RWPE1 (cell line): ENCODE measurements around the gene SKI.

Source experiments
- CTCF ChIA-PET: fragments of 350-600 bp; sonication (Branson Sonifier 250); formaldehyde crosslinking; extraction: SDS; loops from one replicate; lab custom pipeline; 2021; lab: Yijun Ruan, JAX
- POLR2A ChIA-PET: fragments of 400-600 bp; formaldehyde crosslinking; extraction: SDS; loops from one replicate; lab custom pipeline; 2020; ENCODE audit warnings: antibody characterized with exemption; ENCODE audit not compliant: low non-redundant PET; lab: Yijun Ruan, JAX
- DNase-seq: peaks from one replicate; pipeline ENCODE4 v3.0.0; 2012; ENCODE audit warnings: low spot score
- H3K27ac ChIP-seq: fragments of 450-650 bp; 2 replicates; pipeline ENCODE4 v1.5.1; 2017
- CTCF ChIP-seq: fragments of 450-650 bp; conservative IDR thresholded peaks from 2 replicates; pipeline ENCODE4 v1.5.1; 2017; ENCODE audit warnings: low read depth, mild to moderate bottlenecking

The SKI gene

GRCh38 chr1:2340086-2340917 is 112.2 kb downstream of the SKI start:
- no peak for DNase-seq
- CTCF ChIA-PET: no interaction called here
- POLR2A ChIA-PET: no interaction called here
- no peak for TF ChIP-seq CTCF
- H3K27ac ChIP-seq: no peak overlapping the region

- ChIA-PET CTCF (no interaction called here), POLR2A (no interaction called here)
- DNase-seq: no peak
- no peak for TF ChIP-seq CTCF
- no peak overlapping the region for H3K27ac ChIP-seq
Observed at GRCh38 chr1:2340918-2341254, 112.8 kb downstream of the SKI start.

GRCh38 chr1:2341706-2342383 is 113.7 kb downstream of the SKI start:
- no peak for DNase-seq
- POLR2A ChIA-PET: no interaction called here
- CTCF ChIA-PET: interaction anchor here (0.6 kb wide), 1 partner anchor 1502 kb away, joined by 5 read pairs; no protein-coding TSS in a partner anchor
- TF ChIP-seq CTCF: no peak
- 0 out of 2 replicates have a peak overlapping the region, but pooled peaks have one; percentile 63 for H3K27ac ChIP-seq

- ChIA-PET CTCF (no interaction called here), POLR2A (no interaction called here)
- H3K27ac ChIP-seq: peak overlapping the region; percentile 63
- TF ChIP-seq CTCF: no peak
- no peak for DNase-seq
Observed at GRCh38 chr1:2342384-2343022, 114.4 kb downstream of the SKI start.

- no peak for DNase-seq
- POLR2A ChIA-PET: interaction anchor here (0.7 kb wide), 1 partner anchor 45 kb away, joined by 4 read pairs; no protein-coding TSS in a partner anchor
- H3K27ac ChIP-seq: peak overlapping the region; percentile 63
- TF ChIP-seq CTCF: no peak
- CTCF ChIA-PET: no interaction called here
Observed at GRCh38 chr1:2343023-2343935, 115.2 kb downstream of the SKI start.
